AG04449 (cell line): ENCODE measurements around the gene CDHR1.

ENCODE experiments used
- CTCF ChIA-PET: fragments of 350-600 bp; formaldehyde crosslinking; extraction: SDS; loops from one replicate; lab custom pipeline; 2021; ENCODE audit warnings: antibody characterized with exemption; lab: Yijun Ruan, JAX
- POLR2A ChIA-PET: fragments of 400-600, 350-600 bp; formaldehyde crosslinking; extraction: SDS; loops from one replicate; lab custom pipeline; 2020; ENCODE audit warnings: antibody characterized with exemption, inconsistent platforms; lab: Yijun Ruan, JAX
- DNase-seq: peaks from one replicate; pipeline ENCODE4 v3.0.0-alpha.2; 2010; ENCODE audit warnings: low read depth, low spot score
- H3K4me3 ChIP-seq: 2 replicates; pipeline ENCODE4 v1.5.1; 2011; ENCODE audit warnings: low read depth, mild to moderate bottlenecking, control low read depth, low read length
- CTCF ChIP-seq: IDR thresholded peaks from one replicate; pipeline ENCODE4 v1.5.1; 2011; ENCODE audit warnings: mild to moderate bottlenecking, moderate library complexity, low read length, control low read depth, inconsistent platforms; ENCODE audit not compliant: insufficient read depth; ENCODE audit errors: missing control alignments

The CDHR1 gene

GRCh38 chr10:84217746-84218145, 23.4 kb downstream of the CDHR1 start:
- POLR2A ChIA-PET = no interaction called here

GRCh38 chr10:84221916-84222315, 27.6 kb downstream of the CDHR1 start:
- TF ChIP-seq CTCF = no peak
- ChIA-PET CTCF (no interaction called here), POLR2A (no interaction called here)
- DNase-seq = no peak
- H3K4me3 ChIP-seq = no peak overlapping the region

More at GRCh38 chr10:84217746-84218145, 23.4 kb downstream of the CDHR1 start:
- TF ChIP-seq CTCF = no peak
- no peak for DNase-seq
- H3K4me3 ChIP-seq = no peak overlapping the region
- CTCF ChIA-PET = no interaction called here

GRCh38 chr10:84224411-84225028, 30.2 kb downstream of the CDHR1 start:
- H3K4me3 ChIP-seq = no peak overlapping the region
- POLR2A ChIA-PET = no interaction called here
- TF ChIP-seq CTCF = no peak
- DNase-seq = no peak
- CTCF ChIA-PET = interaction anchor here (1.0 kb wide), 1 partner anchor 76 kb away, joined by 3 read pairs; no protein-coding TSS in a partner anchor

GRCh38 chr10:84225427-84226173, 31.3 kb downstream of the CDHR1 start, which contains the start of gene LRIT2:
Gene LRIT2 (minus strand): TSS chr10:84225544. CDS start chr10:84225520, 24 bp downstream.
- DNase-seq = no peak
- no peak for TF ChIP-seq CTCF
- H3K4me3 ChIP-seq = no peak within 1 kb of the TSS
- CTCF ChIA-PET = interaction anchor here (1.0 kb wide), 1 partner anchor 77 kb away, joined by 3 read pairs; no protein-coding TSS in a partner anchor
- POLR2A ChIA-PET = no interaction called here

- POLR2A ChIA-PET = no interaction called here
- CTCF ChIA-PET = no interaction called here
- TF ChIP-seq CTCF = no peak
- H3K4me3 ChIP-seq = no peak overlapping the region
- no peak for DNase-seq
These were observed 32.3 kb downstream of the CDHR1 start for GRCh38 chr10:84226616-84227015.

GRCh38 chr10:84227810-84228209, 33.5 kb downstream of the CDHR1 start:
- CTCF ChIA-PET = no interaction called here
- DNase-seq = no peak
- POLR2A ChIA-PET = no interaction called here

More at GRCh38 chr10:84227810-84228209, 33.5 kb downstream of the CDHR1 start:
- H3K4me3 ChIP-seq = no peak overlapping the region
- no peak for TF ChIP-seq CTCF
